Activated CD4-positive, alpha-beta T cell treated with anti-CD3 and anti-CD28 coated beads, Interleukin-2, amount 10 ng/mL, durations not matched to agents 7 days and 5 days (primary cell): ENCODE measurements around the gene CWC22. TPM values are rescaled to one million over a fixed set of nuclear protein-coding genes. Genes with fewer than 3 reads are reported as not detected.
"Not testable (repeated sequence)": the region's sequence is repeated elsewhere in the genome, so short reads cannot be mapped to it uniquely, and the experiment has no call there.

ENCODE experiments used
- CTCF ChIA-PET: fragments of 350-600 bp; sonication (Branson Sonifier 250); formaldehyde crosslinking; loops from one replicate; lab custom pipeline; 2021; ENCODE audit warnings: antibody characterized with exemption; lab: Charles Lee
- POLR2A ChIA-PET: fragments of 350-600 bp; sonication (Branson Sonifier 250); formaldehyde crosslinking; loops from one replicate; lab custom pipeline; 2021; ENCODE audit warnings: antibody characterized with exemption; lab: Charles Lee
- DNase-seq: peaks from one replicate; pipeline ENCODE4 v3.0.0-alpha.2; 2020
- H3K27ac Mint-ChIP-seq: one replicate; pipeline ENCODE4 v1.8.0; 2021; ENCODE audit warnings: mild to moderate bottlenecking, moderate library complexity, mixed read lengths
- H3K27me3 Mint-ChIP-seq: one replicate; pipeline ENCODE4 v1.8.0; 2021; ENCODE audit warnings: mixed read lengths
- H3K36me3 Mint-ChIP-seq: one replicate; pipeline ENCODE4 v1.8.0; 2021; ENCODE audit warnings: low read depth, mixed read lengths
- H3K4me1 Mint-ChIP-seq: one replicate; pipeline ENCODE4 v1.8.0; 2021; ENCODE audit warnings: mixed read lengths
- H3K4me3 Mint-ChIP-seq: one replicate; pipeline ENCODE4 v1.8.0; 2021; ENCODE audit warnings: mild to moderate bottlenecking, moderate library complexity, mixed read lengths
- H3K9me3 Mint-ChIP-seq: one replicate; pipeline ENCODE4 v1.8.0; 2021; ENCODE audit warnings: mixed read lengths
- total RNA-seq, 2 experiments: library from RNA; stranded (reverse); gene quantifications; one replicate each; pipeline ENCODE4 v1.2.3, GENCODE V29; 2021

CWC22 gene
- total RNA-seq, 2 experiments from 2014 or later: 21.9 to 24.0 TPM

- Mint-ChIP-seq H3K27ac (no peak overlapping the region), H3K27me3 (no peaks in the 10 kb centered on the region), H3K9me3 (no peaks in the 10 kb centered on the region), H3K4me3 (no peak overlapping the region), H3K4me1 (no peaks in the 10 kb centered on the region), H3K36me3 (no peaks in the 10 kb centered on the region)
- POLR2A ChIA-PET: no interaction called here
- peak; percentile 42 for DNase-seq
- CTCF ChIA-PET: interaction anchor here (0.8 kb wide), 1 partner anchor 11 kb away, joined by 3 read pairs; no protein-coding TSS in a partner anchor
These were observed 70.4 kb downstream of the CWC22 start for GRCh38 chr2:179936654-179937053.

- DNase-seq: no peak
- Mint-ChIP-seq H3K4me3 (no peak overlapping the region), H3K27ac (no peak overlapping the region), H3K27me3 (no peaks in the 10 kb centered on the region), H3K9me3 (no peaks in the 10 kb centered on the region), H3K36me3 (no peaks in the 10 kb centered on the region), H3K4me1 (no peaks in the 10 kb centered on the region)
- POLR2A ChIA-PET: no interaction called here
- CTCF ChIA-PET: interaction anchor here (0.8 kb wide), 1 partner anchor 11 kb away, joined by 3 read pairs; no protein-coding TSS in a partner anchor
These were observed 71.0 kb downstream of the CWC22 start for GRCh38 chr2:179936141-179936540.

- no peak overlapping the region for H3K27ac Mint-ChIP-seq
- no peak for DNase-seq
- no peak overlapping the region for H3K4me3 Mint-ChIP-seq
- POLR2A ChIA-PET: no interaction called here
- CTCF ChIA-PET: no interaction called here
- H3K4me1 Mint-ChIP-seq: no peaks in the 10 kb centered on the region
- H3K36me3 Mint-ChIP-seq: no peaks in the 10 kb centered on the region
- no peaks in the 10 kb centered on the region for H3K27me3 Mint-ChIP-seq
- H3K9me3 Mint-ChIP-seq: peaks cover 7% of the 10 kb centered on the region
These were observed 74.3 kb downstream of the CWC22 start for GRCh38 chr2:179932786-179933185.

- ChIA-PET POLR2A (no interaction called here), CTCF (no interaction called here)
- H3K4me3 Mint-ChIP-seq: no peak overlapping the region
- no peaks in the 10 kb centered on the region for H3K4me1 Mint-ChIP-seq
- H3K9me3 Mint-ChIP-seq: peaks cover 7% of the 10 kb centered on the region
- no peak for DNase-seq
- H3K27me3 Mint-ChIP-seq: no peaks in the 10 kb centered on the region
- no peaks in the 10 kb centered on the region for H3K36me3 Mint-ChIP-seq
- H3K27ac Mint-ChIP-seq: no peak overlapping the region
These were observed 75.6 kb downstream of the CWC22 start for GRCh38 chr2:179931502-179931901.

- H3K9me3 Mint-ChIP-seq: peaks cover 14% of the 10 kb centered on the region
- DNase-seq, H3K4me1 Mint-ChIP-seq, CTCF ChIA-PET, H3K4me3 Mint-ChIP-seq, H3K36me3 Mint-ChIP-seq, H3K27me3 Mint-ChIP-seq, POLR2A ChIA-PET, H3K27ac Mint-ChIP-seq: not testable (repeated sequence)
These were observed 77.1 kb downstream of the CWC22 start for GRCh38 chr2:179929997-179930396.

GRCh38 chr2:179927041-179927440, 80.1 kb downstream of the CWC22 start:
- no peak overlapping the region for H3K27ac Mint-ChIP-seq
- CTCF ChIA-PET: no interaction called here
- H3K36me3 Mint-ChIP-seq: no peaks in the 10 kb centered on the region

GRCh38 chr2:179925713-179926112, 81.4 kb downstream of the CWC22 start:
- peaks cover 12% of the 10 kb centered on the region for H3K9me3 Mint-ChIP-seq
- no peak overlapping the region for H3K4me3 Mint-ChIP-seq
- H3K27ac Mint-ChIP-seq: no peak overlapping the region
- ChIA-PET POLR2A (no interaction called here), CTCF (no interaction called here)
- no peaks in the 10 kb centered on the region for H3K27me3 Mint-ChIP-seq
- H3K36me3 Mint-ChIP-seq: no peaks in the 10 kb centered on the region
- H3K4me1 Mint-ChIP-seq: no peaks in the 10 kb centered on the region
- no peak for DNase-seq

More at GRCh38 chr2:179927041-179927440, 80.1 kb downstream of the CWC22 start:
- H3K27me3 Mint-ChIP-seq: no peaks in the 10 kb centered on the region
- no peak overlapping the region for H3K4me3 Mint-ChIP-seq
- no peak for DNase-seq
- H3K4me1 Mint-ChIP-seq: no peaks in the 10 kb centered on the region
- POLR2A ChIA-PET: no interaction called here
- peaks cover 14% of the 10 kb centered on the region for H3K9me3 Mint-ChIP-seq

GRCh38 chr2:179917272-179917671, 89.8 kb downstream of the CWC22 start:
- Mint-ChIP-seq H3K4me3 (no peak overlapping the region), H3K36me3 (no peaks in the 10 kb centered on the region), H3K4me1 (no peaks in the 10 kb centered on the region), H3K27ac (no peak overlapping the region), H3K27me3 (no peaks in the 10 kb centered on the region), H3K9me3 (no peaks in the 10 kb centered on the region)
- ChIA-PET CTCF (no interaction called here), POLR2A (no interaction called here)
- DNase-seq: no peak

- Mint-ChIP-seq H3K27ac (no peak overlapping the region), H3K4me3 (no peak overlapping the region), H3K27me3 (no peaks in the 10 kb centered on the region), H3K4me1 (no peaks in the 10 kb centered on the region), H3K36me3 (no peaks in the 10 kb centered on the region), H3K9me3 (no peaks in the 10 kb centered on the region)
- POLR2A ChIA-PET: no interaction called here
- no peak for DNase-seq
- CTCF ChIA-PET: no interaction called here
These were observed 91.6 kb downstream of the CWC22 start for GRCh38 chr2:179915395-179915992.

GRCh38 chr2:179913809-179914208, 93.3 kb downstream of the CWC22 start:
- CTCF ChIA-PET: interaction anchor here (0.6 kb wide), 1 partner anchor 29 kb away, joined by 4 read pairs; no protein-coding TSS in a partner anchor
- Mint-ChIP-seq H3K27ac (no peak overlapping the region), H3K4me3 (no peak overlapping the region)

GRCh38 chr2:179911569-179911968, 95.5 kb downstream of the CWC22 start:
- Mint-ChIP-seq H3K9me3 (no peaks in the 10 kb centered on the region), H3K36me3 (no peaks in the 10 kb centered on the region), H3K27ac (no peak overlapping the region), H3K4me1 (no peaks in the 10 kb centered on the region), H3K27me3 (no peaks in the 10 kb centered on the region), H3K4me3 (no peak overlapping the region)
- POLR2A ChIA-PET: no interaction called here
- no peak for DNase-seq
- CTCF ChIA-PET: no interaction called here

More at GRCh38 chr2:179913809-179914208, 93.3 kb downstream of the CWC22 start:
- Mint-ChIP-seq H3K9me3 (no peaks in the 10 kb centered on the region), H3K27me3 (no peaks in the 10 kb centered on the region), H3K4me1 (no peaks in the 10 kb centered on the region), H3K36me3 (no peaks in the 10 kb centered on the region)
- no peak for DNase-seq
- POLR2A ChIA-PET: no interaction called here

- H3K27ac Mint-ChIP-seq: no peak overlapping the region
- H3K27me3 Mint-ChIP-seq: no peaks in the 10 kb centered on the region
- no peaks in the 10 kb centered on the region for H3K4me1 Mint-ChIP-seq
- DNase-seq: no peak
- ChIA-PET POLR2A (no interaction called here), CTCF (no interaction called here)
- H3K4me3 Mint-ChIP-seq: no peak overlapping the region
- H3K9me3 Mint-ChIP-seq: no peaks in the 10 kb centered on the region
- H3K36me3 Mint-ChIP-seq: no peaks in the 10 kb centered on the region
These were observed 96.4 kb downstream of the CWC22 start for GRCh38 chr2:179910735-179911113.

- no peak for DNase-seq
- POLR2A ChIA-PET: no interaction called here
These were observed 97.0 kb downstream of the CWC22 start for GRCh38 chr2:179909845-179910734.

More at GRCh38 chr2:179909845-179910734, 97.0 kb downstream of the CWC22 start:
- CTCF ChIA-PET: no interaction called here
- peaks cover 3% of the 10 kb centered on the region for H3K27me3 Mint-ChIP-seq
- no peaks in the 10 kb centered on the region for H3K9me3 Mint-ChIP-seq
- no peak overlapping the region for H3K4me3 Mint-ChIP-seq
- H3K36me3 Mint-ChIP-seq: no peaks in the 10 kb centered on the region
- no peaks in the 10 kb centered on the region for H3K4me1 Mint-ChIP-seq
- H3K27ac Mint-ChIP-seq: no peak overlapping the region
